ENCODE data around the gene TMEM139.

GRCh38 chr7:143271240-143271639, 13.5 kb upstream of the TMEM139 start:
- no peak for TF ChIP-seq CTCF (IDR thresholded peaks at IDR 0.05)
- no peak for TF ChIP-seq TCF7L2 (IDR thresholded peaks at IDR 0.05; ENCODE audit: low read depth, low read length)
